OCI-LY1 (cell line): ENCODE results near the gene KCNMA1.

ENCODE experiments used
- CTCF ChIP-seq: fragments of 200-600 bp; sonication (generic), shearing (Covaris generic); IDR thresholded peaks from 2 replicates; pipeline ENCODE4 v1.5.1; 2017; ENCODE audit warnings: mild to moderate bottlenecking, antibody characterized with exemption, low read length, moderate library complexity, mixed read lengths
- EZH2 ChIP-seq: fragments of 200-600 bp; sonication (generic), shearing (Covaris generic); IDR thresholded peaks from 2 replicates; pipeline ENCODE4 v1.8.0; 2017; ENCODE audit warnings: borderline replicate concordance, mixed run types, mild to moderate bottlenecking, antibody characterized with exemption, low read length, moderate library complexity, mixed read lengths

- TF ChIP-seq CTCF (peak; percentile 80), EZH2 (no peak)
These were observed 463.8 kb downstream of the KCNMA1 start for GRCh38 chr10:77173615-77174461.
